Measurements from ENCODE around the gene SYT15B.
"Not testable (repeated sequence)": the region's sequence is repeated elsewhere in the genome, so short reads cannot be mapped to it uniquely, and the experiment has no call there.

SYT15B gene

GRCh38 chr10:47725047-47725446, 38.3 kb downstream of the SYT15B start:
- not testable (repeated sequence) for DNase-seq

- not testable (repeated sequence) for DNase-seq
Measured at GRCh38 chr10:47724119-47724518, 39.3 kb downstream of the SYT15B start.

GRCh38 chr10:47723362-47723761, 40.0 kb downstream of the SYT15B start:
- not testable (repeated sequence) for DNase-seq

GRCh38 chr10:47717011-47717769, 46.2 kb downstream of the SYT15B start:
- DNase-seq, result not testable (repeated sequence)

Data from activated CD4-positive, alpha-beta T cell treated with anti-CD3 and anti-CD28 coated beads for 4 hours (primary cell).